ENCODE measurements around the gene HHATL. TPM values are rescaled to one million over a fixed set of nuclear protein-coding genes. Genes with fewer than 3 reads are reported as not detected.

Gene HHATL
- total RNA-seq, 1 donor from 2014 or later: 552 TPM

- Histone ChIP-seq H3K9me3 (replicated peaks) (peaks cover 22% of the 10 kb centered on the region), H3K4me3 (no peak overlapping the region), H3K4me1 (no peaks in the 10 kb centered on the region), H3K27ac (replicated peaks) (no peak overlapping the region), H3K36me3 (no peaks in the 10 kb centered on the region), H3K27me3 (ENCODE audit: low read depth) (no peaks in the 10 kb centered on the region)
- no peak for TF ChIP-seq CTCF (IDR thresholded peaks at IDR 0.05; ENCODE audit: borderline replicate concordance)
- DNase-seq: no peak
- intact Hi-C loops (cut with micrococcal nuclease): no loop called here
Observed at GRCh38 chr3:42675909-42676308, 26.7 kb downstream of the HHATL start.

GRCh38 chr3:42674146-42674545 is 28.5 kb downstream of the HHATL start:
- Histone ChIP-seq H3K4me3 (no peak overlapping the region), H3K36me3 (no peaks in the 10 kb centered on the region), H3K27me3 (ENCODE audit: low read depth) (no peaks in the 10 kb centered on the region), H3K4me1 (no peaks in the 10 kb centered on the region), H3K27ac (replicated peaks) (no peak overlapping the region), H3K9me3 (replicated peaks) (peaks cover 22% of the 10 kb centered on the region)
- no peak for DNase-seq
- no peak for TF ChIP-seq CTCF (IDR thresholded peaks at IDR 0.05; ENCODE audit: borderline replicate concordance)
- intact Hi-C loops (cut with micrococcal nuclease): no loop called here

- no peak overlapping the region for H3K4me3 ChIP-seq
- no peak overlapping the region for H3K27ac ChIP-seq (replicated peaks)
- intact Hi-C loops (cut with micrococcal nuclease): no loop called here
- no peaks in the 10 kb centered on the region for H3K36me3 ChIP-seq
- DNase-seq: no peak
- peaks cover 5% of the 10 kb centered on the region for H3K4me1 ChIP-seq
- H3K27me3 ChIP-seq (ENCODE audit: low read depth): no peaks in the 10 kb centered on the region
- H3K9me3 ChIP-seq (replicated peaks): peaks cover 17% of the 10 kb centered on the region
- TF ChIP-seq CTCF (IDR thresholded peaks at IDR 0.05; ENCODE audit: borderline replicate concordance): no peak
Observed at GRCh38 chr3:42673082-42673481, 29.5 kb downstream of the HHATL start.

GRCh38 chr3:42672515-42672914 is 30.1 kb downstream of the HHATL start:
- DNase-seq: no peak
- Histone ChIP-seq H3K36me3 (no peaks in the 10 kb centered on the region), H3K27me3 (ENCODE audit: low read depth) (no peaks in the 10 kb centered on the region), H3K4me1 (peaks cover 11% of the 10 kb centered on the region), H3K4me3 (no peak overlapping the region), H3K27ac (replicated peaks) (no peak overlapping the region), H3K9me3 (replicated peaks) (peaks cover 12% of the 10 kb centered on the region)
- intact Hi-C loops (cut with micrococcal nuclease): no loop called here
- no peak for TF ChIP-seq CTCF (IDR thresholded peaks at IDR 0.05; ENCODE audit: borderline replicate concordance)

- TF ChIP-seq CTCF (IDR thresholded peaks at IDR 0.05; ENCODE audit: borderline replicate concordance): no peak
- DNase-seq: no peak
- Histone ChIP-seq H3K27me3 (ENCODE audit: low read depth) (no peaks in the 10 kb centered on the region), H3K36me3 (no peaks in the 10 kb centered on the region), H3K9me3 (replicated peaks) (peaks cover under 1% of the 10 kb centered on the region), H3K4me3 (no peak overlapping the region), H3K4me1 (peaks cover 30% of the 10 kb centered on the region), H3K27ac (replicated peaks) (no peak overlapping the region)
- intact Hi-C loops (cut with micrococcal nuclease): no loop called here
Observed at GRCh38 chr3:42670670-42671069, 31.9 kb downstream of the HHATL start.
